DOHH2 (cell line): Measurements from ENCODE around the gene MDGA2.

Experiments
- EZH2phosphoT487 ChIP-seq: fragments of 200-600 bp; sonication (generic); IDR thresholded peaks from 2 replicates; pipeline ENCODE4 v1.6.1; 2017; ENCODE audit warnings: borderline replicate concordance, mild to moderate bottlenecking, antibody characterized with exemption, low read length, moderate library complexity, mixed read lengths
- TF ChIP-seq, protein P1 (sequence below): fragments of 200-600 bp; sonication (generic); IDR thresholded peaks from one replicate; pipeline ENCODE4 v1.5.1; 2014; ENCODE audit warnings: antibody characterized with exemption, mild to moderate bottlenecking, low read depth, low read length; ENCODE audit not compliant: poor library complexity, severe bottlenecking

DNA sequence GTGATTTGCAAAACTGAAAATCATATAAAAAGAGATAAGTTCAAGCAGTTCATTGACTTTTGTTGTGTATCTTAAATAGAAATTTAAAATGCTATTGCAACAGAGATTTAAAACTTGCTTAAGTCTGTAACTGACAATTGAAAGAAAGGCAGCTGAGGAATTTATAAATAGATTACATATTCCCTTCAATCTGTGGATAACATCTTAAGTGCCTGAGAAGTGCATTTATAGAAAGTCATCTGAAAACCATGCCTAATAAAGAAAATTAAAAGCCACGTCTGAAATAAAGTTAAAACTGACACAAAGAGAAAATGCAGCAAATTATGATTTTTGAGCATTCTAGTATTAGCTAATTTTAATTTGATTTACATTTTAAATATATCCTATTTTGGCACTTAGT is 479.8 kb downstream of the MDGA2 start:
- TF ChIP-seq, protein P1, sequence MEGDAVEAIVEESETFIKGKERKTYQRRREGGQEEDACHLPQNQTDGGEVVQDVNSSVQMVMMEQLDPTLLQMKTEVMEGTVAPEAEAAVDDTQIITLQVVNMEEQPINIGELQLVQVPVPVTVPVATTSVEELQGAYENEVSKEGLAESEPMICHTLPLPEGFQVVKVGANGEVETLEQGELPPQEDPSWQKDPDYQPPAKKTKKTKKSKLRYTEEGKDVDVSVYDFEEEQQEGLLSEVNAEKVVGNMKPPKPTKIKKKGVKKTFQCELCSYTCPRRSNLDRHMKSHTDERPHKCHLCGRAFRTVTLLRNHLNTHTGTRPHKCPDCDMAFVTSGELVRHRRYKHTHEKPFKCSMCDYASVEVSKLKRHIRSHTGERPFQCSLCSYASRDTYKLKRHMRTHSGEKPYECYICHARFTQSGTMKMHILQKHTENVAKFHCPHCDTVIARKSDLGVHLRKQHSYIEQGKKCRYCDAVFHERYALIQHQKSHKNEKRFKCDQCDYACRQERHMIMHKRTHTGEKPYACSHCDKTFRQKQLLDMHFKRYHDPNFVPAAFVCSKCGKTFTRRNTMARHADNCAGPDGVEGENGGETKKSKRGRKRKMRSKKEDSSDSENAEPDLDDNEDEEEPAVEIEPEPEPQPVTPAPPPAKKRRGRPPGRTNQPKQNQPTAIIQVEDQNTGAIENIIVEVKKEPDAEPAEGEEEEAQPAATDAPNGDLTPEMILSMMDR = no peak
- TF ChIP-seq EZH2phosphoT487 = no peak
